ENCODE data around the gene ADAM11. TPM values are rescaled to one million over a fixed set of nuclear protein-coding genes. Genes with fewer than 3 reads are reported as not detected.

The ADAM11 gene
- total RNA-seq = under 0.01 and 0.13 TPM in 2 replicates

GRCh38 chr17:44758414-44759085 lies at the start of gene ADAM11:
Gene ADAM11, plus strand, starts transcription at chr17:44758988. Its CDS starts 212 bp downstream, at chr17:44759200.

GRCh38 chr17:44829523-44830358 lies 71.0 kb downstream of the ADAM11 start, which contains the start of gene GJC1:
Gene GJC1, minus strand, starts transcription at chr17:44830287. Its CDS starts 24,470 bp downstream, at chr17:44805817.

Other genes with a start within 250 kb of the ADAM11 start
- 0.16 and 0.88 TPM in 2 replicates for gene FZD2, start 201.5 kb upstream of the ADAM11 start, total RNA-seq
- gene MEIOC, start 102.5 kb upstream of the ADAM11 start, total RNA-seq = under 0.01 TPM in 1 of 2 replicates, not detected in the other
- 29.1 and 39.0 TPM in 2 replicates for gene CCDC43, start 69.2 kb upstream of the ADAM11 start, total RNA-seq
- 4.5 and 5.8 TPM in 2 replicates for gene DBF4B, start 50.3 kb upstream of the ADAM11 start, total RNA-seq
- 8.1 and 12.6 TPM in 2 replicates for gene GJC1, start 71.3 kb downstream of the ADAM11 start, total RNA-seq
- gene HIGD1B, start 88.9 kb downstream of the ADAM11 start, total RNA-seq = not detected in 2 replicates
- 144 and 266 TPM in 2 replicates for gene EFTUD2, start 140.5 kb downstream of the ADAM11 start, total RNA-seq
- gene GFAP, start 156.5 kb downstream of the ADAM11 start, total RNA-seq = 0.16 TPM in 1 of 2 replicates, not detected in the other
- gene KIF18B, start 188.8 kb downstream of the ADAM11 start, total RNA-seq = 2.8 and 3.9 TPM in 2 replicates
- gene C1QL1, start 209.3 kb downstream of the ADAM11 start, total RNA-seq = 0.31 TPM in 1 of 2 replicates, not detected in the other

Data from bladder microvascular endothelial cell (primary cell).